Measurements from ENCODE around the gene DAPK1. TPM values are rescaled to one million over a fixed set of nuclear protein-coding genes. Genes with fewer than 3 reads are reported as not detected.

DAPK1 gene
- polyA plus RNA-seq, 1 experiment = 5.4 TPM

- CTCF ChIA-PET = no interaction called here
- no peak for DNase-seq (ENCODE audit: low read depth)
- Histone ChIP-seq H3K27me3 (ENCODE audit: control insufficient read depth, insufficient read depth, low read length) (no peaks in the 10 kb centered on the region; the same call in 1 of the 2 replicates), H3K4me3 (ENCODE audit: low read depth, low read length) (no peak overlapping the region), H3K36me3 (ENCODE audit: control insufficient read depth, insufficient read depth, low read length) (no peaks in the 10 kb centered on the region)
- POLR2A ChIA-PET = no interaction called here
- no peak for TF ChIP-seq CTCF (IDR thresholded peaks at IDR 0.05; ENCODE audit: insufficient read depth, low read depth, low read length)
These were observed 114.9 kb downstream of the DAPK1 start for GRCh38 chr9:87612536-87612935.

- ChIA-PET POLR2A (no interaction called here), CTCF (interaction anchor here (1.3 kb wide), 1 partner anchor 49 kb away, joined by 6 read pairs; no protein-coding TSS in a partner anchor)
These were observed 115.8 kb downstream of the DAPK1 start for GRCh38 chr9:87613265-87614111.

DNA sequence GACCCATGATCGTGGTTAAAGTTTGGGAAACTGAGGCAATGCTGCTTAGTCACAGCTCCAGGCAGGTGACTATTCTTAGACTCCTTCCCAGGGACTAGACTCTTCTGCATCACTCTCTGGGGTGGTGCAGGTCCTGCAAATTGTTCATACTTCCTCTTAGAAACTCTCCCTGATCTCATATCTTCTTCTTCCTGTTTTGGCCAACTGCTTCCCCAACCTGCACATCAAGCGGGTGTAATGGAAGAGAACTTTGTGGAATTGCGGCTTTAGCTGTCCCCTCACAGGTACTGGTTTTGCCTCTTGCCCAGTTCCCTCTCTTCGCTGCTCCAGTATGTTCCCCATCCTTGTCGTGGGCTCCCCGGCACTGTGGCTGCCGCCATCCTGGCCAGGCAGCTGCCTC, 116.7 kb downstream of the DAPK1 start:
- POLR2A ChIA-PET = no interaction called here
- H3K4me3 ChIP-seq (ENCODE audit: low read depth, low read length) = no peak overlapping the region
- CTCF ChIA-PET = interaction anchor here (1.3 kb wide), 1 partner anchor 49 kb away, joined by 6 read pairs; no protein-coding TSS in a partner anchor
- no peaks in the 10 kb centered on the region; the same call in 1 of the 2 replicates for H3K27me3 ChIP-seq (ENCODE audit: control insufficient read depth, insufficient read depth, low read length)
- TF ChIP-seq CTCF (IDR thresholded peaks at IDR 0.05; ENCODE audit: insufficient read depth, low read depth, low read length) = no peak
- no peaks in the 10 kb centered on the region for H3K36me3 ChIP-seq (ENCODE audit: control insufficient read depth, insufficient read depth, low read length)
- no peak for DNase-seq (ENCODE audit: low read depth)

More at GRCh38 chr9:87613265-87614111, 115.8 kb downstream of the DAPK1 start:
- DNase-seq (ENCODE audit: low read depth) = no peak
- no peak for TF ChIP-seq CTCF (IDR thresholded peaks at IDR 0.05; ENCODE audit: insufficient read depth, low read depth, low read length)
- no peak overlapping the region for H3K4me3 ChIP-seq (ENCODE audit: low read depth, low read length)
- no peaks in the 10 kb centered on the region for H3K36me3 ChIP-seq (ENCODE audit: control insufficient read depth, insufficient read depth, low read length)
- H3K27me3 ChIP-seq (ENCODE audit: control insufficient read depth, insufficient read depth, low read length) = no peaks in the 10 kb centered on the region; the same call in 1 of the 2 replicates

GRCh38 chr9:87615136-87615535, 117.5 kb downstream of the DAPK1 start:
- Histone ChIP-seq H3K36me3 (ENCODE audit: control insufficient read depth, insufficient read depth, low read length) (no peaks in the 10 kb centered on the region), H3K4me3 (ENCODE audit: low read depth, low read length) (no peak overlapping the region), H3K27me3 (ENCODE audit: control insufficient read depth, insufficient read depth, low read length) (no peaks in the 10 kb centered on the region; the same call in 1 of the 2 replicates)
- CTCF ChIA-PET = no interaction called here
- POLR2A ChIA-PET = no interaction called here
- no peak for DNase-seq (ENCODE audit: low read depth)
- TF ChIP-seq CTCF (IDR thresholded peaks at IDR 0.05; ENCODE audit: insufficient read depth, low read depth, low read length) = no peak

GRCh38 chr9:87615547-87616148, 118.0 kb downstream of the DAPK1 start:
- H3K36me3 ChIP-seq (ENCODE audit: control insufficient read depth, insufficient read depth, low read length) = no peaks in the 10 kb centered on the region

More at GRCh38 chr9:87615547-87616148, 118.0 kb downstream of the DAPK1 start:
- Histone ChIP-seq H3K4me3 (ENCODE audit: low read depth, low read length) (no peak overlapping the region), H3K27me3 (ENCODE audit: control insufficient read depth, insufficient read depth, low read length) (no peaks in the 10 kb centered on the region; the same call in 1 of the 2 replicates)
- ChIA-PET POLR2A (no interaction called here), CTCF (no interaction called here)
- DNase-seq (ENCODE audit: low read depth) = no peak
- no peak for TF ChIP-seq CTCF (IDR thresholded peaks at IDR 0.05; ENCODE audit: insufficient read depth, low read depth, low read length)
